T follicular helper cell (primary cell): ENCODE data around the gene FAM13B.
"Not testable (repeated sequence)": the region's sequence is repeated elsewhere in the genome, so short reads cannot be mapped to it uniquely, and the experiment has no call there.

Source experiments
- DNase-seq: peaks from one replicate; pipeline ENCODE4 v3.0.0-alpha.2; 2020; ENCODE audit warnings: low read depth

FAM13B gene

DNA sequence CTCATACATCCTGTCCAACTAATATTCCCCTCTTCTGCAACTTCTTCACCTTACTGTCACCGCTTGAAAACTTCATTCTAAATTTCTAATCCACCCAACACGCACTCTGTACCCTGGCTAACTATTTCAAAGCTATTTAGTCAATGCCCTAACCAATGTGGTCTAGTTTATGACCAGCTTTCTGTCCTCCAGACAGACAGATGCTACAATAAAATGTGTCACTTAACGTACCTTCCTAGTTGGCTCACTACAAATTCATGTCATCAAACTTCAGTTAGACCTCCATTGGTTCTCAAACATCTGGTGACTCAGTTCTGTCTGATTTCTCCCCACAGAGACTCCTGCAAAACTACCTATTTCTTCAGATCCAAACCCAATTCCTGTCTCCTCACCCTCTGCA is 57.7 kb downstream of the FAM13B start:
- DNase-seq, result no peak

DNA sequence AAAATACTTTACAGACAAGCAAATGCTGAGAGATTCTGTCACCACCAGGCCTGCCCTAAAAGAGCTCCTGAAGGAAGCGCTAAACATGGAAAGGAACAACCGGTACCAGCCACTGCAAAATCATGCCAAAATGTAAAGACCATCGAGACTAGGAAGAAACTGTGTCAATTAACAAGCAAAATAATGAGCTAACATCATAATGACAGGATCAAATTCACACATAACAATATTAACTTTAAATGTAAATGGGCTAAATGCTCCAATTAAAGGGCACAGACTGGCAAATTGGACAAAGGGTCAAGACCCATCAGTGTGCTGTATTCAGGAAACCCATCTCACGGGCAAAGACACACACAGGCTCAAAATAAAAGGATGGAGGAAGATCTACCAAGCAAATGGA is 62.5 kb downstream of the FAM13B start:
- DNase-seq, result not testable (repeated sequence)

- DNase-seq, result no peak
Measured at GRCh38 chr5:137960819-137961218, 72.1 kb downstream of the FAM13B start.

DNA sequence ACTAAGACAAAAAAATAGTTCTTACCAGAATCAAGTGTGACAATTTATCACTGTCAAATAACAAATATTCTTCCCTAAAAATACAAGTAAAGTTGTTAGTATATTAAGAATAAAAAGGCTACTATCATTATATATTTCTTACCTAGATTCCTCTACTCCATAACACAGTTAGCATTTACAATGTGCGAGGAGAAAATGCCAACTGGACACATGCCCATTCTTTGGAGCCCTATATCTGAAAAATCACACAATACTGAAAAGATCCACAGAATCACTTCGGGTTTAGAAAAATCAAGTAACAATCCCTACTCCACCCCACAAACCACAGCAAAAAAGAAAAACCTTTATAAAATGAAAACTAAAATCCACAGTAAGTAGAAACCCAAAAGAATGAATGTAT is 72.7 kb downstream of the FAM13B start:
- no peak for DNase-seq

DNA sequence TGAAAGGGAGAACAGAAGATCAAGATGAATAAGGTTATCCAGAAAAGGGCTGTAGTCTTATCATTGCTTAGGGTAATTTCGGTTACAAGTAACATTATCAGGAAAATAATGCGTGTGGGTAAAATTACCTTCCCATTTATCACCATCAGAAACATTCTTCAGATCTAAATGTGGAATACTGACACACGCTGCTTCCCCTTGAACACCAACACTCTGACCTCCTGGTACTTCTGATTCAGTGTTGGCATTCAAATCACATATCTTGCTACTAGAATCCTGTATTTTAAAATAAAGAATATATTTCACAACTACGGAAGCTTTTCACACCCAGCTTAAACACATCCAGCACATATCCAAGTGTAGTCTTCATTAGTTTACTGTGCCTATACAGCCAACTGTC is 73.4 kb downstream of the FAM13B start:
- DNase-seq, result no peak

DNA sequence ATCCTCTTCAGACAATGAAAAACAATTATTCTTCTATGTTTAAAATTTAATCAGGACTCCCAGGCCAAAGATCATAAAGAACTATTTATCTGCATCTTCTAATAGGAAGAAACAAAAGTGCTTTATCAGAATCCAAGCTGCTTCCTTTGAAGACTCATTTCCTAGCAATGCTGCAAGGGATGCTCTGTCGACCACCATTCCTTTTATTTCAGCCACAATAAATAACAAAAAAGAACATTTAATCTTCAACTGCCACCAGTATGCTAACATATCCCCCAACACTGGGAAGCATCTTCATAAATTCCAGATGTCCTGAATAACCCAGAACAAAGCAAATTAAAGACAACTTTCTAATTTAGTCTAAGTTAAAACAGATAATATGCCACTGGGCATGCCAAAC is 74.9 kb downstream of the FAM13B start:
- DNase-seq, result no peak

DNA sequence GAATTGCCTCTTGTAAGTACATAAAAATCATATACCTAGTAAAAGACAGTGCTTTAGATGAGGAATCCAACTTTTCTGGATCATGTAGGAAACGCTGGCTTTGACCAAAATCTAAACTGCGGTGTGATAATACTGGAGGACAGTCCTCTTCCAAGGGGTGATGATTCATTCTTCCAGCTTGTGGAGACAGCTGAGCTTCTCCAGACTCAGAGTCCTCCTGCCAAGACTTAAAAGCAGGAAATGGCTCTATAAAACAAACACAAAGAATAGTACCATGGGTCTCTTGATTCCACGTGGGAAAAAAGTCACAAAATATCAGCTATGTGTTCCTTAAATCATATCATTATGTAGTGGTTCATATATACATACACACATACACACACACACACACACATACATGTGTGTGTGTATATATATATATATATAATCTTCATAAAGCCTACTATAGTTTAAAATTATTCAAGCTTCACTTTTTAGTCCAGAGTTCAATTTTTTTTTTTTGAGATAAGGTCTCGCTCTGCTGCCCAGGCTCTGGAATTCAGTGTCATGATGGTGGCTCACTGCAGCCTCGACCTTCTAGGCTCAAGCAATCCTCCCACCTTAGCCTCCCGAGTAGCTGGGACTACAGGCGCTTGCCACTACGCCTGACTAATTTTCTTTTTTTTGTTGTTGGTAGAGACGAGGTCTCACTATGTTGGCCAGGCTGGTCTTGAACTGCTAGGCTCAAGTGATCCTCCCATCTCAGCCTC is 78.6 kb downstream of the FAM13B start:
- no peak for DNase-seq

GRCh38 chr5:137945825-137946224 is 87.1 kb downstream of the FAM13B start:
- DNase-seq, result no peak

GRCh38 chr5:137944280-137944679 is 88.6 kb downstream of the FAM13B start:
- DNase-seq, result not testable (repeated sequence)

GRCh38 chr5:137939331-137939730 is 93.5 kb downstream of the FAM13B start:
- DNase-seq, result no peak

GRCh38 chr5:137938751-137939143 is 94.1 kb downstream of the FAM13B start:
- no peak for DNase-seq

GRCh38 chr5:137937994-137938750 is 94.7 kb downstream of the FAM13B start:
- no peak for DNase-seq

DNA sequence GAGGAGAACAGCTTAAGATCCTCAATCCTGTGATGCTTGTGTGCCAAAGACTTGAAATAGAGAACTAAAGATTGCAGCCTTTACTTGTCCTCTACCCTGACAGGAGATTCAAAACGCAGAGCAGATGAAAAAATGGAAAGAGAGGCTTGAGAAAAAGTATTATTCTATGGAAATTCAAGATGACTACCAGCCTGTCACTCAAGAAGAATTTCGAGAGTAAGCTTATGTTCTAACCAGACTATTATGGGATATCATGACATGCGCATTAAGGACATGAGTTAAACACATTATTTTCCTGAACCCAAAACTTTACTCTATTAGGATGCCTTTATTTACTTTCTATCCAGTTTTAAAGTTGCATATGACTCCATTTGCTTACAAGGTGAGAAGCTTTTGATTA is 97.2 kb downstream of the FAM13B start:
- DNase-seq, result no peak

- DNase-seq, result no peak
Measured at GRCh38 chr5:137935190-137935589, 97.7 kb downstream of the FAM13B start.

GRCh38 chr5:137933491-137933911 is 99.4 kb downstream of the FAM13B start:
- DNase-seq, result no peak

- no peak for DNase-seq
Measured at GRCh38 chr5:137932800-137933199, 100.1 kb downstream of the FAM13B start.

GRCh38 chr5:137923856-137924255 is 109.0 kb downstream of the FAM13B start:
- no peak for DNase-seq

- no peak for DNase-seq
Measured at GRCh38 chr5:137921931-137922330, 110.9 kb downstream of the FAM13B start.

- DNase-seq, result no peak
Measured at GRCh38 chr5:137916923-137917322, 116.0 kb downstream of the FAM13B start.

DNA sequence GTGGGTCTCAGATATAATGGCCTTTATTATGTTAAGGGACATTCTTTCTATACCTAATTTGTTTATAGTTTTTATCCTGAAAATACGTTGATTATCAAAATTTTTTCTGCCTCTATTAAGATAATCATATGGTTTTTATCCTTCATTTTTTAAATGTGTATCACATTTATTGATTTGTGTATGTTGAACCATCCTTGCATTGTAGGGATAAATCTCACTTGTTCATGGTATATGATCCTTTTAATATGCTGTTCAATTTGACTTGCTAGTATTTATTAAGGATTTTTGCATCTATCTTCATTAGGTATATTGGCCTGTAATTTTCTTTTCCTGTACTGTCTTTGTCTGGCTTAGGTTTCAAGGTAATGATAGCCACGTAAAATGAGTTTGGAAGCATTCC is 118.1 kb downstream of the FAM13B start:
- DNase-seq, result no peak

- DNase-seq, result no peak
Measured at GRCh38 chr5:137902408-137903133, 130.3 kb downstream of the FAM13B start.

DNA sequence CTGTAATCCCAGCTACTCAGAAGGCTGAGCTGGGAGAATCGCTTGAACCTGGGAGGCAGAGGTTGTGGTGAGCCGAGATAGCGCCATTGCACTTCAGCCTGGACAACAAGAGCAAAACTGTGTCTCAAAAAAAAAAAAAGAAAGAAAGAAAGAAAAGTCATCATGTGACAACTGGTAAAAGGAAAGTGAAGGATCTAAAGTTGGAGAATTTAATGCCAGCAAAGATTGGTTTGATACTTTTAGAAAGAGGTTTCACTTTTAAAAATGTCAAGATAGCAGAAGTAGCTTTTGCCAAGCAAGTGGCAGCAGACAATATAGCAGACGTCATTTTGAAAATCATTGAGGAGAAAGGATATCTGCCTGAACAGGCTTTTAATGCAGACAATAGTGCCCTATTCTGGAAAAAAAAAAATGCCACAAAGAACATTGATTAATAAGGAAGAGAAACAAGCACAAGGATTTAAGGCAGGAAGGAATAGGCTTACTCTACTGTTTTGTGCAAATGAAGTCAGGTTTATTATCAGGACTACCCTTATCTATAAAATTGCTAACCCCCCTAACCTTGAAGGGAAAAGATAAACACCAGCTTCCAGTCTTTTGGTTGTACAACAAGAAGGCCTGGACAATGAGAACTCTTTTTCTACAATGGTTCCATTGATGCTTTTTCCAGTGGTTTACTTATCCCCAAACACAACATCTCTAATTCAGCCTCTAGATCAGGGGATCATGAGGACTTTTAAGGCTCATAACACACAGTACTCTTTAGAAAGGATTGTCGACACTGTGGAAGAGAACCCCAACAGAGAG is 131.7 kb downstream of the FAM13B start:
- no peak for DNase-seq
